Hematopoietic multipotent progenitor cell (in vitro differentiated cells): ENCODE measurements around the gene RFX6. TPM values are rescaled to one million over a fixed set of nuclear protein-coding genes. Genes with fewer than 3 reads are reported as not detected.

Experiments used
- DNase-seq, 3 donors: peaks; one replicate each; pipeline ENCODE4 v3.0.0-alpha.2; 2011 to 2015; ENCODE audit warnings: low read depth in 2 of 3, low spot score in 2 of 3
- total RNA-seq: library from RNA; depleted of rRNA; stranded (reverse); fragments of >200 nt; gene quantifications from one replicate; pipeline ENCODE4 v1.2.3, GENCODE V29; 2012

Gene RFX6
- total RNA-seq, 1 donor: not detected

DNA sequence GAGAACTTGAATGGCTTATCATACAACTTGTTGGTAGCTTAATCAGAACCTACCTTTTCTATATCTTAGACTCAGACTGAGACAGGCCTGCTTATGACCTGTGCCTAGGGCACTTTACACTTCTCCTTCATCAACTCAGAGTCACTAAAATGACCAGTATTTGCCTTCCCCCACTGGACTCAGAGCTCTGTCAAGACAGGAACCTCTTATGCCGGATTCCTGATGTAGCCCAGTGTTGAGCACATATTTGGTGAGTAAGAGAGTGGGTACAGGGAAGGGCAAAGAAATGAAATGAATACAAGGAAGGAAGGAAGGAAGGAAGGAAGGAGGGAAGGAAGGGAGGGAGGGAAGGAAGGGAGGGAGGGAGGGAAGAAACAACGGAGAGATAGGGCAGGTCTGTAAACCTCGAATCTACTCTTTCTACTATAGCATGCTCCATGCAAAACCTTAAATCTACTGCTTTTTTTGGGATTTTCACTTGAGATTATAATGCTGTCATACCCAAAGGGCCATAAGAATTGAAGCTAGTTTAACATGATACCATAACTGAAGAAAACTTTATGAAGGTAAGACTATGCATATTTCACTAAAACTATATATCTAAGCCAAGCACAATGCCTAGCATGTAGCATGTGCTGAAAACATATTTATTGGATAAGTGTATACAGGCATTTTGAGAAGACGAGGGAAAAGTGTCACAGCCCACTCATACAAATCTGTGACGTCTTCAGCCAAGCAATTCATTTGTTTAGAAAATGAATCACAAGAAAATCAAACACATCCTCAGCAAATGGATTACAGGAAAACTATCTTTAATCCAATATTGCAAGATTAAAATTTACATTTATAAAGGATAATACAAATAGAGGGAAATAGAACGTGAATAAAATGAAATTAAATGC lies 89.9 kb downstream of the RFX6 start:
- DNase-seq: no peak

GRCh38 chr6:116969211-116969863 lies 92.3 kb downstream of the RFX6 start:
- peak in 2 of 3 donors; percentile 22 to 65 for DNase-seq

DNA sequence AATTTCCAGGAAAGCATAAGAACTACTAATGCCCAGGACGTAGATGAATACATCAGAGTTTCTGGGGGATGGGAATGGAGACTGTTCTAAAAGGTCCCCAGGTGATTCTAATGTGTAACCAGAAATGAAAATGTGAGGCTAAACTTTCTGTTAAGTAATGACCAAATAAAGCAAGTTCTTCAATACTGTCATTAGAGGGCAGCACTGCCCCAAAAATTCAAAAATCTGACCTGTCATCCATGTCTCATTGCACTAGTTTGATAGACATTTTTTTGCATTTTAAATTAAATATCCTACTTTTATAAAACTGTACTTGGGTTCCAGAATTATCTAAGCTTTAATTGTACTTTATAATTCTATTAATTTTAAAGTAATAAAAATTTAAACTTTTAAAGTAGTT lies 94.9 kb downstream of the RFX6 start:
- DNase-seq: peak in 2 of 3 donors; percentile 22 to 57

DNA sequence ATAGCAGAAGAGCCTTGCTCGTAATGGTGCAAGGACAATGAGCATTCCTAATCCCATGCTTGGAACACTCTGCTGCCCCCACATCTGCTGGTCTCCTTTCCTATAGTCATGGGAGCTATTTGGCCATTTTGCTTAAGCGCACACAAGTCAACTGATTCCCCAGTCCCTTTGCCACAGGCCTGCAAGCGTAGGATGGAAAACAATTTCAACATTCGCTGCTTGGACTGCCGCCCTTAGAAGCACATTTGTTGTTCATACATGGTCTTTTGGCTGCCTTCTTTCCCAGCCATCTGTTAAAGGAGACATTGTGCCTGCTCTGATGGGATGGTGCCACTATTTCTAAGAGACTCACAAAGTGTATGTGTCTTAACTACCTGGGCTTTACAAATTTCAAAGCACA lies 96.9 kb downstream of the RFX6 start:
- DNase-seq: no peak

DNA sequence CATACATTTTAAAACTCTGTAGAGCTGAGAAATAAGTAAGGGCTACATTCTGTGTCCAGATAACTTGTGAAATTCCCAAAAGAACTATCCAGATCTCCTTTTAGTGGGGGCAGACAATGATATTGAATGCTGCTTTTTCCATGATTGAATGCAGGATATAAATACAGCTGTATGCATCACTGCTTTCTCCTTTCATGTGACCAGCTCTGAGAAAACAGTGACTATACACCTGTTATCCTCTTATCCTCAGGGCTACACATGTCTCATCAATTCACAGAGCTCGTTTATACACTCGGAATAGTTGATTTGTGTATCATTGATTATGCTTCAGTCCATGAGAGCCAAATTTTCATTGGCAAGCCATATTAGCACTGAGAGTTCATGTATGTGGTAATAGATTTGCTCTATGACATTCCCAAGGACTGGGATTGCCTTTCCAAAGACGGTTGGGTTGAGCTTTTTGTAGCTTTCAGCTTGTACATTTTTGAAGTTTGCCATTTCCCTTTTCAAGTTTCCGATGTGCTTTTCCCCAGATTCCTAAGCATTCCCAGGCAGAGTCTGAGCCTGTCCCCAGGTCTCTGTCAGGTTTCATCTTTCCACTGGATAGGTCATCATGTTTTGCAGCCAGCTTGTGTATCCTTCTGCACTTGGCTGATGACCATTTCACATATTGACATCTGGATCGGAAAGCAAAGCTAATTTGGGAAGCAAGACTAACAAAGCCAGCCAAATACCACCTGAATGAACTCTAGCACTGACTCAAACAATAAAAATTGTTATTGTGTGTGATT lies 97.7 kb downstream of the RFX6 start:
- DNase-seq: no peak

GRCh38 chr6:116975600-116975999 lies 98.6 kb downstream of the RFX6 start:
- no peak for DNase-seq

DNA sequence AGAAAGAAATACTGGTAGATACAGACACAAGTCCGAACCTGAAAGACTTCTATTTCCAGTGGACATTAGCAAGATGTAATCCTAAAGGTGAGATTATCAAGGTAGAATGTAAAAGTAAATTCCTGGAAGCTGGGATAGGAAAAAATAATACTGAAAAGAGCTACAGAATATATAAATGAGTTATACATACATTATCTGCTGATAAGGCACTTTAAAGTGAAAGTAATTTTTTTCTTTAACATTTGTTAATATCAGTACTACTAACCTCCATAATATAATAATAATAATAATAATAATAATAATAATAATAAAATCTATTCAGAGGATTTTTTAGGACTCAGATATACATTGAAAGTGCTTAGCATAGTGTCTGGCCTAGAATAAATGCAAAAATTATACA lies 102.5 kb downstream of the RFX6 start:
- DNase-seq: no peak

Other genes starting within 250 kb of the RFX6 start
- gene ZUP1, start 208.5 kb upstream of the RFX6 start, total RNA-seq: 4.6 TPM
- 6.2 TPM for gene KPNA5, start 196.0 kb upstream of the RFX6 start, total RNA-seq
- gene FAM162B, start 111.5 kb upstream of the RFX6 start, total RNA-seq: not detected
- gene GPRC6A, start 48.2 kb upstream of the RFX6 start, total RNA-seq: not detected